GM21529 (cell line): ENCODE results near the gene PPP1R3G.

Experiments
- ATAC-seq: cut with Tn5 transposase; IDR thresholded peaks from one replicate; pipeline ENCODE4 v1.9.1; 2021; ENCODE audit not compliant: unreplicated experiment

PPP1R3G gene

DNA sequence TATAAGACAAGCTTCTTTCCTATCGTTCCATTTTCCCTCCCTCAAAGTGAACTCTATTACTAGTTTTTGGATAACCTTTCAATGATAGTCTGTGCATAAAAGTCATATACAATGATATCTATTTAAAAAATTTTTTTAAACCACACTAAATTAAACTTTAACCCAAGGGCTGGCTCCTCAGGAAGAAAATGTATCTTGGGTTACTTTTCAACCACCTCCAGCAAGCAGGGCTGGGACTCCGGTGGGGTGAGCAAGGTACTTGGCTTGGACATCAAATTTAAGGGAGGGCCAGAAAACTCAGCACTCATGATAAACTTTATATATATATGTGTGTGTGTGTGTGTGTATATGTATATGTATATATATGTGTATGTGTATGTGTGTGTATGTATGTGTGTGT lies 13.9 kb upstream of the PPP1R3G start:
- no peak for ATAC-seq

DNA sequence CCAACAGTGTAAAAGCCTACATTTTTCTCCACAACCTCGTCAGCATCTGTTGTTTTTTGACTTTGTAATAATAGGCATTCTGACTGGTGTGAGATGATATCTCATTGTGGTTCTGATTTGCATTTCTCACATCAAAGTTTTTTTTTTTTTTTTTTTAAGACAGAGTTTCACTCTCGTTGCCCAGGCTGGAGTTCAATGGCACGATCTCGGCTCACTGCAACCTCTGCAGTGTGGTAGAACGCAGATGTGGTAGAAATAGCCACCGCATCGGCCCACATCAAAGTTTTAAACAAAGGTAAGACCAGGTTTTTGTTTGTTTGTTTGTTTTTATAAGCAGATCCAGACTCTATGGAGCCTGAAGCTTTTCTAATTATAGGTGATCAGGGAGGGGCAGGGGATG lies 12.7 kb upstream of the PPP1R3G start:
- ATAC-seq, result no peak

DNA sequence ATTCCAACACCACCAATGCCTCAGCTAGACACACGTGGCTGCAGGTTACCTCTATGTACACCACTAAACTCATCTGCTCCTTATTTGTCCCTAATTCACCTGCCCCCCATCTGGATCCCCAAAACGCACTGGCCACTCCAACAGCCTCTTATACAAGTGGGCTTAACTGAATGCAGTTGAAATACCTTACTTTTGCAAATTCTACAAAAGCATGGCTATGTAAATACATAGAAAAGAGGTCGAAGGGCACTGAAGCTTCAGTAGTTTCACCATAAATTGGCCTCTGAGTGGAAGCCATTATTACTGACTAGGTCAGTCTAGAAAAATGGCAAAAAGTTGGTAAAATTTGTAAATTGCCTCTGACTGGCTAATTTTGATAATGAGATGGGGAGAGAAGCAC lies 11.1 kb upstream of the PPP1R3G start:
- no peak for ATAC-seq

DNA sequence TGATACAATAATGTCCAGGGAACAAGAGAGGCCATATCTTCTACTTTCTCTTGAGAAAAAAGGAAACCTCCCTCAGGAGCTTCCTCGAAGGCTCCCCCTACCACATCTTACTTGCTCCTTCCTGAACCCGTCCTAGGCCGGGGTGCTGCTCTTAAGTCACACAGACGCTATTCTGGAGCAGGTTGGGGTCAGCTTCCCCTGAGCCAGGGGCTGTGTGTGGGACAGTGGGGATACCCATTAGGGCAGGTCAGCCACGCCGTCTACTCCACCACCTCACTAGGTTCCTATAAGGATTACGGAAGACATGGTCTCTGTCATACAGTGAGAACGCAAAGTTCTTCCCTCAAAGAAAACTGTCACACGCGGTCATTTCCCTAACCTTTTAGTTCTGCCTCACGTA lies 8.2 kb upstream of the PPP1R3G start:
- ATAC-seq, result no peak

DNA sequence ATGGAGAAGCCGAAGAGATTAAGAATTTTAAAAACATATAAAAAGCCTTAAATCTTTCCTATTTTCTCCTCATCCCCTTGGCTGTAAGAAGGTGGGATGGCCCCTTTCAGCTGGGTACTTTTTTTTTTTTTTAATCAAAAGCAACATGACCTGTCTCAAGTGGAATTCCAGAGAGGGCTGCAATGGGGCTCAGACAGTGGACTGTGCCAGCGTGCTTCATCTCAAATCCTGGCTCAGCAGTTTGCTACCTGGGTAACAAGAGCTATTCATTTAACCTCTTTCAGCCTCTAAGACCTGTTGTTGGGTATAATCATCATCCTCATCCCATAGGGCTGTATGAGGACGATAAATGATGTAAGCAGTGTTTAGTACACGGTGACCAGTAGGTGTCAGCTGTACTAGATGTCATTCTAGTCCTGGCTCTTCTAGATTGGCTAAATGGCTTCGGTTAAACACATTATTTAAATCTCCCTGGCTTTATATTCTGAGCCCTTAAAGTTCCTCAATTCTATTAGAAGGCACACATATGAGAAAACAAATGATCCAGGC lies 6.9 kb upstream of the PPP1R3G start:
- no peak for ATAC-seq

DNA sequence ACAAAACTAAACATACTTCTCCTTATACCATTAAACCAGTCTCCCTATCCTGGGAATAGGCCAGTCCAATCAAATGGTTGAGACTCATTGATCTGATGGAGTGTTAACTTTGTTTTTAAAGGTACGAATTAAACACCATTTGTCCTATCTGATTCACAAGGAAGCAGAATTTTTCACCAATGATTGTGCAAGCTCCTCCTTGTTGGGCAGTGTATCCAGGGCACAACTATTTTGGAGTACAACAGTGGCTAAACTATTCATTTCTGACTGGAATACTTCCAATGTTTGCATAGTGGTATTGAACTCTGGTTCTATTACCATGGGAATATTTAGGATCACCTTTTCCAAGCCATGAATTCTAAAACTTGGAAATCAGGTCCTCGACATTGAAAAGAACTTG lies 5.4 kb upstream of the PPP1R3G start:
- ATAC-seq, result no peak

DNA sequence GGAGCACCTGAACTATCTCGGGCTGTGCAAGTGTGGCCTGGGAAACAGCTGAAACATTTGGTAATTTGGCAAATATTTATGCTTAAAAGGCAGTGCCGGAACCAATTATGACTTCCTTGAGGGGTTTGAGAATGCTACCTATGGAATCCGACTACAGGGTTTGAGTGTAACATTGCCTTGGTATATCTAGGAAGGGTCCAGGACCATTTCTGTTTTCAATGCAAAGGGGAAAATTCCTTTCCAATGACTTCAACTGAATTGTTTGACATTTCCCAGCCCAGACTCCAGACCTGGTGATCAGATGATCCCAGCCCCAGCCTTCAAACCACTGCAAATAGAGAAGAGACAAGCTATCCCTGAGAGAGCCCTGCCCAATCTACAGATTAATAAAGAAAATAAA lies 4.6 kb upstream of the PPP1R3G start:
- no peak for ATAC-seq

DNA sequence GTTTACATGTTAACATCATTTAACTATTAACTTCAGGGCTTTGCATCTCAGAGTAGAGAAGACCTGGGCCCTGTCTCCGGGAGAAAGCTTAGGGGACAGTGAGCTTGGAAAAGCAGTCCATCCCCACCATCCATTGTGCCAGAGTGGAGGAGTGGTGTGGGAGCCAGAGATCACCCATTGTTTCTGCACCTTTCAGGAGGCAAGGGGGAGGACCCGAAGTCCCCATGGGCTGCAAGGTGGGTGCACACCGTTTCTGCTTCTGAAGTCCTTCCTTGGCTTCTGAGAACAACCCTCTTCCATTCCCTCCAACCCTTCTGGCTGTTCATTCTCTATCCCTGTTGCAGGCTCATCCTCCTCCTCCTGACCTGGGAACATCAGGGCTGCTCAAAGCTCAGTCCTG lies 4.0 kb upstream of the PPP1R3G start:
- ATAC-seq, result no peak

DNA sequence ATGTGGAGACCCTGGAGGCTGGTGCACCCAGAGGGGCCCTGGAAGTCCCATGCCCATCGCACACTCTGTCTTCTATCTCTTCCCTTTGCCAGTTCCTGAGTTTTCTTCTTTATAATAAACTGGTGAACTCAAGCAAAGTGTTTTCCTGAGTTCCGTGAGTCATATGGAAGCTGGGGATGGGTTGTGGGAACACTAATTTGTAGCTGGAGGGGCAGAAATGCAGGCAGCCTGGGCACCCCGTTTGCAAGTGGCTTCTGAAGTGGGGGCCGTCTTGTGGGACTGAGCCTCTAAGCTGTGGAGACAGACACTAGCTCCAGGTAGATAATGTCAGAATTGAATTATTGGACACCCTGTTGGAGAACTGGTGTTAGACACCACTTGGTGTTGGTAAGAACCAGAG lies 3.2 kb upstream of the PPP1R3G start:
- ATAC-seq, result no peak

DNA sequence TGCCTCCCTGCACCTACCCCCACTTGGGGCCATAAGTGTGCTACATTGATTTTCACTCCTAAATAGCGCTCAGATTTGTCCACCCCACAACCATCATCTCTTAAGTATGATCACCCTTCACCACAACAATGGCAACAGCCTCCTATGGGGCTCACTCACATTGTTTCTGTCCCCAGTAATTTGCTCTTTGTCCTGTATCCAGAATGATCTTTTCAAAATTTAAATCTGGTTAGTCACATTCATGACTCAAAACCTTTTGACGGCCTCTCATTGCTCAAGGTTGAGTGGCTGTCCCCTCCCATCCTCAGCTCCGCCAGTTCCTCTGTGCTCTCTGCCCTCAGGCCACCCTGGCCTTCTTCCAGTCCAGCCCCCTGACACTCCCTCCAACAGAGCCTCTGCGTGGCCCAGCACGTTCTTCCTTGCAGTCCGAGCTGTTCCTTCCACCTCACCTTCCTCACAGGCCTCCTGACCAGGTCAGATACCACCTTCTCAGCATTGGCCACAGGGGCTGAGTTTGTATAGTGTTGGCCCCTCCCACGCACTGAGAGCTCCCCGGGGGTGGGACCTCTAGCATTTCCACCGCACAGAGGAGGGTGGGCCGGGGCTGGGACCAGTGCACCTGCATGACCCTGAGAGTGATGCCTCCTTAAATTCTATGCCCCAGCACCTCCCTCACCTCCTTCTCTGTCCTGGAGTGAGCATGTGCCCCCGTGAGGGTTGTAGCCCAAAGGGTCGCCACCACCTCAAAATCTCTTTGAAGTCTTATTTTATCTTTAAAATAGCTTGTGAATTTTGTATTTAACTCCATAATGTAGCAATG lies 2.4 kb upstream of the PPP1R3G start:
- no peak for ATAC-seq

DNA sequence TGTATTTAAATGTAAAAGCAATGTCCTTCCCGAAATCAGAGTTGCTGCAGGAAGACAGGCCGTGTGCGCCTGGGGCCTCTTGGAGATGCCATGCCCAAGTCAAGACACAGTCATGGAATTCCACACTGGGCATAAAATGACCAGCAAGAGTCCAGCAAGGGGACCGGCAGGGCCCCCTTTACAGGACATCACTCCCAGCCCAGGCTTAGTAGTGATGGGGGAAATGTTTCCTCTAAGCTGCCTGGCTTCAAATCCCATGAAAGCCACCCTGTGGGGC lies 1.9 kb upstream of the PPP1R3G start:
- no peak for ATAC-seq

DNA sequence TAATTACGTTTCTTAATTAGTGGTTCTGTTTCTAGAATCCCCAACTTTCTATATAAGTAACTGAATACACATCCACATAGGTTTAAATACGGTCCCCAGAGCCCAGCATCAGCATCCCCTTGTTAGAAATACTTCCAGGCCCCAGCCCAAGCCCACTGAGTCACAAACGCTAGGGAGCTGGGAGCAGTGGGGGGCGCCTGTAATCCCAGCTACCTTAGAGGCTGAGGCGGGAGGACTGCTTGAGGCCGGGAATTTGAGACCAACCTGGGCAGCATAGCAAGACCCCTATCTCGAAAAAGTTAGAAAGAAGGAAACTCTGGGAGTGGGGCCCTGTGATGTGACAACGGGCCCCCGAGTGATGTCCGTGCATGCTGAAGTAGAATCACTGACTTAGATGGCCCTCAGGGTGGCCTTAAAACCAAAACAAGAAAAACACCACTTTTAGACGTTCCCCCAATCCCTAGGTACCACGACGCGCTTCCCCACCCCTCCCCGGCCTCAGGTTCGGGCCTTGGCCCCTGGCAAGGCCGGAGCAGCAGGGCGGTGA lies 1.3 kb upstream of the PPP1R3G start:
- no peak for ATAC-seq

DNA sequence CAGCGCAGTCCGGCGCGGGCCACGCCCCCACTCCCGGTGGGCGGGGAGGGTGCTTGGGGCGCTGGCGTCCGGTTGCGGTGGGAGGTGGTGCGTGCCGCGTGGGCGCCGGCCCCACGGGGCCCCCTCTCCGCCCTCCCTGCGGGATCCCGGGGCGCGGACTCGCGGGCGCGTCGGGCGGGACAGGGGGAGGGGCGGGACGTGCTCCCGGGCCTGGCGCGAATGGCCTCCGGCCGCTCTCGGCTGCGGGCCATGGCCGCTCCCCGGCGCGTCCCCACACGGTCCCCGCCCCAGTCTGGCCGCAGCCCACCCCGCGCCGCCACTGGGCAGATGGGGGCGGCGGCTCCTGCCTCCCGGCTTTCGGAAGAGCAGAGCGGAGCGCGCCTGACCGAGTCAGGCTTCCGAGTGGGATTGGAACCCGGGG lies 771 bp upstream of the PPP1R3G start:
- peak; percentile 35 for ATAC-seq

DNA sequence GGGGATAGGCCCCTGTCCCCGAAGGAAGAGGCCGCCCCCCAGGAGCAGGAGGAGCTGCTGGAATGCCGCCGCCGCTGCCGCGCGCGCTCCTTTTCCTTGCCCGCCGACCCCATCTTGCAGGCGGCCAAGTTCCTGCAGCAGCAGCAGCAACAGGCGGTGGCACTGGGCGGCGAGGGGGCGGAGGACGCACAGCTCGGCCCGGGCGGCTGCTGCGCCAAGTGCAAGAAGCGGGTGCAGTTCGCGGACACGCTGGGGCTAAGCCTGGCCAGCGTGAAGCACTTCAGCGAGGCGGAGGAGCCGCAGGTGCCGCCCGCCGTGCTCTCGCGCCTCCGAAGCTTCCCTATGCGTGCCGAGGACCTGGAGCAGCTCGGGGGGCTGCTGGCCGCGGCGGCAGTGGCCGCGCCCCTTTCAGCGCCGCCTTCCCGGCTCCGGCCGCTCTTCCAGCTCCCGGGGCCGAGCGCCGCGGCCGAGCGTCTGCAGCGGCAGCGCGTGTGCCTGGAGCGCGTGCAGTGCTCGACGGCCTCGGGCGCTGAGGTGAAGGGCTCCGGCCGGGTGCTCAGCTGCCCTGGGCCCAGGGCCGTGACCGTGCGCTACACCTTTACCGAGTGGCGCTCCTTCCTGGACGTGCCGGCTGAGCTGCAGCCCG lies 630 bp downstream of the PPP1R3G start:
- peak; percentile 35 for ATAC-seq

DNA sequence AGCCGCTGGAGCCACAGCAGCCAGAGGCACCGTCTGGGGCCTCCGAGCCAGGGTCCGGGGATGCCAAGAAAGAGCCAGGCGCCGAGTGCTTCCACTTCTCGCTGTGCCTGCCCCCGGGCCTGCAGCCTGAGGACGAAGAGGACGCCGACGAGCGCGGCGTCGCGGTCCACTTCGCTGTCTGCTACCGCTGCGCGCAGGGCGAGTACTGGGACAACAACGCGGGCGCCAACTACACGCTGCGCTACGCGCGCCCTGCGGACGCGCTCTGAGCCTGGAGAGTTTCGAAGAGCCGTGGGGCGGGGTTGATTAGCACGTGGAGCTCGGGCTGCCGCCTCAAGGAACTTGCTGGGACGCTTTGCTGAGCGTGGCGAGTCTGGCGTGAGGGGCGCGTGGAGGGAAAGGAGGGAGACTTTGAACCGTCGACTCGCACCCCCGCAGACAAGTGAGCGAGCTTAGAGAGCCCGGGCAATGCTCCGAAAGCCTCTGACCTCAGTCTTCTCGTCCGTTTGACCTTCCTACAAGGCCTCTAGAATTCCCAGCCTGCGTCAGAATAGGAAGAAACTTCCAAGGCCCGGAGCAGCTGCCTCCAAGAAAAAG lies 1.3 kb downstream of the PPP1R3G start:
- no peak for ATAC-seq

DNA sequence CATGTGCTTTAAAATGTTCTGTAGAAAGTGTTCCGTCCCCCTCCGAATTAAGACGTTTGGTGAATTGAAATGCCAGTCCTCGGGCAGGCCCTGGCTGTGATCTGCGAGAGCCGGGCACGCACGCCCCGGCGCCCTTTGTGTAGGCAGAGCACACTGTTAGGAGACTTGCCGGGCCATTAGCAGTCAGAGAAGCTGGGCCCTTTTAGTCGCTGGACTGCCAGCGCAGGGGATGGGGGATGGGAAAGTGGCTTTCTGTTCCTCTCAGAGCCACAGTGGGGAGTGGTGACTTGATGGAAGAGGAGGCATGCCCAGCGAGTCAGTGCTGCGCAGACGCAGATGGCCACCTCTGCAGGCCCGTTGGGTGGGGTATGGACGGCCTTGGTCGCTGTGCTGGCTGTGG lies 2.2 kb downstream of the PPP1R3G start:
- no peak for ATAC-seq

DNA sequence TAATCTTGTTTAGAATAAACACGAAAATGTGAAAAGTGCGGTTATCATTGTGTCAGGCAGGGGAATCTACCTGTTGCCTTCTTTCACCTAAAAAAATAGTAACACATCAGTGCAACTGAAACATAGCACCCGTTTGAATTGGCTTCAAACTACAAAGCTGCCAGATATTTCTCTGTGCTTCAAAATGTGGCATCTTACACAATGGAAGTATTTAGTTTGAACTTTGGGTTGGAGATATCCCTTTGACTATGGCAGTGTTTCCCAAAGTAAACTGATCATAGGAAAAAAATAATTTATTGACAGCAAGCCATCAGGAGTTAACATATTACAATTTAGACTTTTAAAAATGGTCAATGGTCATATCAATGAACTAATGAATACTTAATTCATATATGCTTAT lies 3.6 kb downstream of the PPP1R3G start:
- ATAC-seq, result no peak

DNA sequence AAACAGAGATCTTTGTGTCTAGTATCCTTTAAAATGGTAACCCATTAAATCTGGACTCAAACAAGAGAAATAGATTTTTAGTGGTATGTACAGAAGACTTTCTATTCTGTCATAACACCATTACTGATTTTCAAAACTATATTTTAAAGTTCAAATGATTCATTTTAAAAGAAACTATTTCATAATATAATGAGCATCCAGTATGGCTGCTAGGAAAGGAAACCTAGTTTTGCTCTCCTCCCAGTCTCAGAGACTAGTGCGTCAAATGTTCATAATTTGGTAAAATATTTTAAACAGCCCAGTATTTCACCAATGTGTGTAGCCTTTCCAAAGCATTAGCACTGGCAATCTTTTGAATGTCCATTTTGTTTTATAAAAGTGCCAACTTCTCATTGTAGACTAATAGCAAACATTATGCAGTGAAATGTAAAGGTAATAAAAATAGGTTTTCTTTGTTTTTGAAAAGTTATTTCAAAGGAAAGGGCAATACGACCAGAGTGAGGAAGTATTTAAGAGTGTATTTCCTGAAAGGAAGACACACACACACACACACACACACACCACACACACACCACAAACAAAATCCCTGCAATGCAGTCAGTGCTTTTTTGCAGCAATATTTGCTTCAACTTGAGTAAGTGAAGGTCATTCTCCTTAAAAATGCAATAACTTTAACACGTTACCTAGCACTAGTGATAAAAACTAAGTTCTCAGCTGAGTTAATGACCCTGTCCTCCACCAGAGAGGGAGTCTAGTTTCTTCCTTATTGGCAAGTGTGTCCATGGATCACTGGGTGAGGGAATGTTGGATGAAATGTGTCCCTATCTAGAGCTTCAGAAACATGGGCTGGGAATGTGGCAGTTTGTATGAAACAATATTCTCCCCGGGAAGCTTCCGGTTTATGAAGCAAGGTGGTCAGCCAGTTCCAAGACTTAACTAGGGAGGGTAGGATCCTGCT lies 4.6 kb downstream of the PPP1R3G start:
- ATAC-seq, result no peak

DNA sequence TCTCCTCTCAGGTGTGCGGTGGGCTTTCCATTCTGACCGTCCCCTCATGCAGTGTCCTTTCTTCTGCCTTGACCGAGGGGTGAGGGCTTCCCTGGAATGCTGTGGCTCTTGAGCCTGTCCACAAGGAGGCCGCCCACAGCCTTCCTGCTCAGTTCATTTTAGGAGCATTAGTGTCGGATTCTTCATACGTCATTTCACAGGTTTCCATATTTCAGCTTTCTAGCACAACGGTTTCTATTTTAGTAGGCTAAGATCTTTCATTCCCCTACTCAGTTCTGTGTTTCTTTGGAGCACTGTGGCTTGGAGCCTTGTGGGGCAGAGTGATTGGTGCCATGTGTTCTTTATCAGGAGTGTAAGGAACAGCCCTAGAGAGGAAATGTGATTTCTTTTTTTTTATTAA lies 5.5 kb downstream of the PPP1R3G start:
- ATAC-seq, result no peak

DNA sequence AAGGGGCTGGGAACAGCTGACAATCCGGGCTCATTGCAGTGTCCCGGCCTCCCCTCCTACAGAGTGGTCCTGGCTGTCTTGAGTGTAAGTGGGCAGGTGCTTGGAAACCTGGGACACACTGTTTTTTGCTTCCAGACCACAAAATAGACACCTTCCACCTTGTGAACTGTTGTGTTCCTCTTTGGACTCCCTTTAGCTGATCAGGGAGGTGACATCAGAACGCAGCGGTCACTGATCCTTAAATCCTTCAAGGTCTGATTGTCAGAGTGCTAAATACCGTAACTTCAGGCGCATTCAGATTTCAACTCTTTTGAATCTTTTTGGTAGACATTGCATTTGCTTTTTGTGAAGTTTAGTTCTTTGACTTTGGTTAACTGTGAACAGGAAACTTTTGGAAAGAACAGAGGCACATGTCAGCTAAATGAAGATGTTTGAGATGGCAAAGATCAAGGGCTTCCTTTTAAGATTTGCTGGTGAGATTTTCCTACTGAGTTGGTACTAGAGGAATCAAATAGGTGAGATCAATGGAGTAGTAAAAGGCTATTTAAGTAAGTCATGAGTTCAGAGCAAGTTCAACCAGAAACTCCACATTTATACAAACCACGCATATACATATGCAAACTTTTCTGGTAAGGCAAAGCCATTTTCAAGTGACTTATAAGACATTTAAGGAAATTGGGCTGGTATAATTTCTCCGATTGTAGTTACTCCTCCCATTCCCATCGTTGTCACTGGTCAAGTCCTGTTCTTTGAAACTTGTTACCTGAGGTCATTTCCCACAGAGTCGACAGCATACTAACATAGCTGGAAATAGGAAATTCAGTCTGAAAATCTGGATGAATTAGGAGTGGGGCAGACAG lies 6.3 kb downstream of the PPP1R3G start:
- no peak for ATAC-seq
